ENCODE results near the gene ZSCAN30. TPM values are rescaled to one million over a fixed set of nuclear protein-coding genes. Genes with fewer than 3 reads are reported as not detected.

Gene ZSCAN30
- total and polyA plus RNA-seq, 9 of the 15 experiments (the other 6 are each of a cell fraction or from before 2014, with no cell fraction given): 4.6 to 13.6 (median 10.8) TPM

- TF ChIP-seq CHD4 (IDR thresholded peaks at IDR 0.05; ENCODE audit: insufficient read depth, insufficient replicate concordance, low read depth, low read length, poor library complexity, severe bottlenecking): no peak
- TF ChIP-seq ZNF77 (CRISPR knock-in tag; IDR thresholded peaks at IDR 0.05): no peak
- TF ChIP-seq ZNF311 (CRISPR knock-in tag; IDR thresholded peaks at IDR 0.05): no peak
- TF ChIP-seq SMARCC2 (IDR thresholded peaks at IDR 0.05; ENCODE audit: low read depth): peak; percentile 33; the same call in 1 of the 2 replicates
- 0 out of 2 replicates have a peak, but pooled peaks have one; percentile 18 for TF ChIP-seq FOXJ2 (tag; IDR thresholded peaks at IDR 0.05)
- TF ChIP-seq HMGXB4 (CRISPR knock-in tag; IDR thresholded peaks at IDR 0.05): 0 out of 2 replicates have a peak, but pooled peaks have one; percentile 29
- no peak for TF ChIP-seq GABPA (tag; conservative IDR thresholded peaks at IDR 0.05; ENCODE audit: low read depth)
- no peak for TF ChIP-seq MAFK (IDR thresholded peaks at IDR 0.05; ENCODE audit: low read length)
- peak in 1 of 2 experiments; percentile 17; a peak in 1 of 4 replicates for TF ChIP-seq RCOR1 (IDR thresholded peaks at IDR 0.05; ENCODE audit: borderline replicate concordance in 1 of 2, low read depth in 2 of 2, low read length in 2 of 2)
- TF ChIP-seq NFE2L1 (tag; IDR thresholded peaks at IDR 0.05; ENCODE audit: borderline replicate concordance, low read depth): no peak
- TF ChIP-seq KDM1A (IDR thresholded peaks at IDR 0.05): no peak
Measured at GRCh38 chr18:35289727-35290093, 319 bp downstream of the ZSCAN30 start (continued).

Data from K562 (cell line).